Mesothelial cell of epicardium (in vitro differentiated cells): ENCODE data around the gene CD274. TPM values are rescaled to one million over a fixed set of nuclear protein-coding genes. Genes with fewer than 3 reads are reported as not detected.

Experiments used
- DNase-seq, 2 experiments: peaks; one replicate each; pipeline ENCODE4 v3.0.0; 2021; ENCODE audit warnings: low spot score in 2 of 2; ENCODE audit not compliant: unreplicated experiment in 2 of 2
- H3K27ac Mint-ChIP-seq: 2 replicates; pipeline ENCODE4 v1.8.0; 2021; ENCODE audit warnings: mixed read lengths
- H3K27me3 Mint-ChIP-seq: 2 replicates; pipeline ENCODE4 v1.8.0; 2021; ENCODE audit warnings: low read depth, mixed read lengths
- H3K36me3 Mint-ChIP-seq: 2 replicates; pipeline ENCODE4 v1.8.0; 2021; ENCODE audit warnings: mixed read lengths
- H3K4me1 Mint-ChIP-seq: 2 replicates; pipeline ENCODE4 v1.8.0; 2021; ENCODE audit warnings: mixed read lengths
- H3K4me3 Mint-ChIP-seq: 2 replicates; pipeline ENCODE4 v1.8.0; 2021; ENCODE audit warnings: mild to moderate bottlenecking, moderate library complexity, mixed read lengths
- H3K9me3 Mint-ChIP-seq: 2 replicates; pipeline ENCODE4 v1.8.0; 2021; ENCODE audit warnings: mixed read lengths
- total RNA-seq: library from RNA; stranded (reverse); gene quantifications from 3 replicates; pipeline ENCODE4 v1.2.1, GENCODE V29; 2021
- TF ChIP-seq, protein P1 (sequence below): fragments of 200-600 bp; sonication (generic); IDR thresholded peaks from one replicate; pipeline ENCODE4 v1.5.0; 2021; ENCODE audit warnings: antibody characterized with exemption; ENCODE audit not compliant: unreplicated experiment

The CD274 gene
- total RNA-seq, 1 donor from 2014 or later = 0.29 TPM

DNA sequence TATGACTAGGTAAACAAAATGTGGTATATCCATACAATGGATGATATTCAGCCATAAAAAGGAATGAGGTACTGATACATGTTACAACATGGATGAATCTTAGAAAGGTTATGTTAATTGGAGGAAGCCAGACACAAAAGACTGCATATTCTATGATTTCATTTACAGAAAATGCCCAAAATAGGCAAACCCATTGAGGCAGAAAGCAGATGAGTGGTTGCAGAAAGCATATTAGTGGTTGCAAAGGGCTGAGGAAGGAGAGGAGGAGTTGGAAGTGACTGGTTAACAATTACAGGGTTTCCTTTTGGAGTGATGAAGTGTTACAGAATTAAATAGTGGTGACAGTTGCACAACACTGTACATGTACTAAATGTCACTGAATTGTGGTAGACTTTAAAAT is 30.4 kb upstream of the CD274 start:
- peaks cover 17% of the 10 kb centered on the region for H3K36me3 Mint-ChIP-seq
- H3K4me3 Mint-ChIP-seq = no peak overlapping the region
- no peaks in the 10 kb centered on the region for H3K27me3 Mint-ChIP-seq
- no peaks in the 10 kb centered on the region for H3K4me1 Mint-ChIP-seq
- TF ChIP-seq, protein P1, sequence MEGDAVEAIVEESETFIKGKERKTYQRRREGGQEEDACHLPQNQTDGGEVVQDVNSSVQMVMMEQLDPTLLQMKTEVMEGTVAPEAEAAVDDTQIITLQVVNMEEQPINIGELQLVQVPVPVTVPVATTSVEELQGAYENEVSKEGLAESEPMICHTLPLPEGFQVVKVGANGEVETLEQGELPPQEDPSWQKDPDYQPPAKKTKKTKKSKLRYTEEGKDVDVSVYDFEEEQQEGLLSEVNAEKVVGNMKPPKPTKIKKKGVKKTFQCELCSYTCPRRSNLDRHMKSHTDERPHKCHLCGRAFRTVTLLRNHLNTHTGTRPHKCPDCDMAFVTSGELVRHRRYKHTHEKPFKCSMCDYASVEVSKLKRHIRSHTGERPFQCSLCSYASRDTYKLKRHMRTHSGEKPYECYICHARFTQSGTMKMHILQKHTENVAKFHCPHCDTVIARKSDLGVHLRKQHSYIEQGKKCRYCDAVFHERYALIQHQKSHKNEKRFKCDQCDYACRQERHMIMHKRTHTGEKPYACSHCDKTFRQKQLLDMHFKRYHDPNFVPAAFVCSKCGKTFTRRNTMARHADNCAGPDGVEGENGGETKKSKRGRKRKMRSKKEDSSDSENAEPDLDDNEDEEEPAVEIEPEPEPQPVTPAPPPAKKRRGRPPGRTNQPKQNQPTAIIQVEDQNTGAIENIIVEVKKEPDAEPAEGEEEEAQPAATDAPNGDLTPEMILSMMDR = no peak
- no peak overlapping the region for H3K27ac Mint-ChIP-seq
- DNase-seq = no peak
- H3K9me3 Mint-ChIP-seq = peaks cover 2% of the 10 kb centered on the region

GRCh38 chr9:5421163-5421562 is 29.2 kb upstream of the CD274 start:
- no peak for DNase-seq
- TF ChIP-seq, protein P1 = no peak
- no peaks in the 10 kb centered on the region for H3K27me3 Mint-ChIP-seq
- H3K4me3 Mint-ChIP-seq = no peak overlapping the region
- peaks cover 15% of the 10 kb centered on the region for H3K36me3 Mint-ChIP-seq
- peaks cover 6% of the 10 kb centered on the region for H3K9me3 Mint-ChIP-seq
- no peak overlapping the region for H3K27ac Mint-ChIP-seq
- no peaks in the 10 kb centered on the region for H3K4me1 Mint-ChIP-seq

DNA sequence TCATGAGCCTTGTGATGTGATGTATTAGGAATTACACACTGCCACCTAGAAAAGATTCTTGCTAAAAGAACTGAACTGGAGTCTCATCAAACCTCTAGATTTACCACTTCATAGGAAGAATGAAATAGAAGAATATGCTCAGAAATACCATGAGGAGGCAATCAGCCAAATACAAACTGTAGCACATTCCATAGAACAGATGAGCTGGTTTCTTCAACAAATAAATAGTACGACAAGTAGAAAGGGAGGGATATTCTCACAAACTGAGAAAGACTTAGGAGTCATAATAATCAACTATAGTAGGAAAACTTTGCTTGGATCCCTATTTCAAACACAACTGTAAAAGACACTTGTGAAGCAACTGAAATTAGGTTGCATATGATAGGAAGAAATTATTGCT is 28.1 kb upstream of the CD274 start:
- H3K4me1 Mint-ChIP-seq = no peaks in the 10 kb centered on the region
- H3K27me3 Mint-ChIP-seq = no peaks in the 10 kb centered on the region
- H3K36me3 Mint-ChIP-seq = peaks cover 15% of the 10 kb centered on the region
- peaks cover 6% of the 10 kb centered on the region for H3K9me3 Mint-ChIP-seq
- TF ChIP-seq, protein P1 = no peak
- no peak for DNase-seq
- H3K27ac Mint-ChIP-seq = no peak overlapping the region
- no peak overlapping the region for H3K4me3 Mint-ChIP-seq

DNA sequence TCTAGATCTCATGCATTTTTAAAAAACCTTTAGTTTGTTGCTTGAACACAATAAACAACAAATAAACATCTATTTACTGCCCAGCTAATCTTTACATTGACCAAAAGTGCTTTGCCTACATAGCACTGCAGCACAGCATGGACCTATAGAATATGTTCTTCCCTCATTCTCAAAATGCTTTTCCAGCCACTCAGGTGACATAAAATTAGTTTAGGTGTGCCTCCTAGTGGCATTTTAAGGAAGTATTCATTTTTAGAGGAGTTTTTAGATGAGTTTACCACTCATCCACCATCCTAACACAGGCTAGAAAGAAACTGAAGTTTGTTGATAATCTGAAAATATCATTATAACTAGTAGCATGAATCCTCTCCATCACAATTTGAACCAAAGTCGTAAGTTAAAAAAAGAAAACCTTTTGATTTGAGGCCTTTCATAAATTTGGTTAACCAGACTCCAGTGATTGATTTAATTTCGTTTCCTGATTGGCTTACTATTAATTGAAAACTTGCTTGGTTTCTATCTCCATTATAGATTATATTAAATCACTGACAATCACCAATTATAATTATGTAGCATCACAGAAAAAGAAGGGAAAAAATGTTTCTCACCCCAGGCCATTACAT is 25.2 kb upstream of the CD274 start:
- H3K4me1 Mint-ChIP-seq = no peaks in the 10 kb centered on the region
- TF ChIP-seq, protein P1 = peak; percentile 23
- no peak overlapping the region for H3K27ac Mint-ChIP-seq
- no peak overlapping the region for H3K4me3 Mint-ChIP-seq
- no peaks in the 10 kb centered on the region for H3K27me3 Mint-ChIP-seq
- DNase-seq = no peak
- H3K36me3 Mint-ChIP-seq = peaks cover 1% of the 10 kb centered on the region
- peaks cover 6% of the 10 kb centered on the region for H3K9me3 Mint-ChIP-seq

- H3K4me1 Mint-ChIP-seq = no peaks in the 10 kb centered on the region
- no peaks in the 10 kb centered on the region for H3K27me3 Mint-ChIP-seq
- peaks cover 6% of the 10 kb centered on the region for H3K9me3 Mint-ChIP-seq
- H3K4me3 Mint-ChIP-seq = no peak overlapping the region
- H3K36me3 Mint-ChIP-seq = peaks cover 12% of the 10 kb centered on the region
- no peak for DNase-seq
- H3K27ac Mint-ChIP-seq = no peak overlapping the region
- TF ChIP-seq, protein P1 = no peak
Measured at GRCh38 chr9:5427005-5427404, 23.3 kb upstream of the CD274 start.

DNA sequence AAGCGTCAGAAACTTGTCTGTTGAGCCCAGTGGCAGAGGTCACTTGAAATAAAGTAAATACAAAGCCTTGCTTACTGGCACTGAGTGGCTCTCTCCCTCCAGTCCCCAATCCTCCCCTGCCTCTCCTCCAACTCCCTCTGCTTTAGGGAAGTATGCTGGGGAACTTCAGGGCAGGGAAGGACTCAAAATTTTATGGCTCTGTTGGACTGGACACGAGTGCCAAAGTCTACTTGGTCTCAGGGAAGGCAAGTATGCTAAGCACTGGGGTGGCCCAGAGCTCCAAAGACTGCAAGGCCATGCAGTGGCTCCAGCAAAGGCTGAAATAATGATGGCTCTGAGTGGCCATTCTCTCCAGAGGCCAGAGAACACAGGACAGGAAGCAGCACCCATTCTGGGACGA is 22.2 kb upstream of the CD274 start:
- DNase-seq = no peak
- H3K4me3 Mint-ChIP-seq = no peak overlapping the region
- H3K9me3 Mint-ChIP-seq = peaks cover 6% of the 10 kb centered on the region
- peaks cover 21% of the 10 kb centered on the region for H3K36me3 Mint-ChIP-seq
- no peaks in the 10 kb centered on the region for H3K27me3 Mint-ChIP-seq
- H3K4me1 Mint-ChIP-seq = no peaks in the 10 kb centered on the region
- no peak overlapping the region for H3K27ac Mint-ChIP-seq
- TF ChIP-seq, protein P1 = no peak
